B cell (primary cell): ENCODE measurements around the gene CCL19.

Experiments used
- EZH2 ChIP-seq: IDR thresholded peaks from 2 replicates; pipeline ENCODE4 v1.6.1; 2012; ENCODE audit warnings: borderline replicate concordance, low read depth, mild to moderate bottlenecking, moderate library complexity, low read length; ENCODE audit not compliant: insufficient read depth, poor library complexity, severe bottlenecking
- TF ChIP-seq, protein P1 (sequence below): fragments of 200-600 bp; IDR thresholded peaks from one replicate; pipeline ENCODE4 v1.8.0; 2022; ENCODE audit warnings: antibody characterized with exemption, mild to moderate bottlenecking

DNA sequence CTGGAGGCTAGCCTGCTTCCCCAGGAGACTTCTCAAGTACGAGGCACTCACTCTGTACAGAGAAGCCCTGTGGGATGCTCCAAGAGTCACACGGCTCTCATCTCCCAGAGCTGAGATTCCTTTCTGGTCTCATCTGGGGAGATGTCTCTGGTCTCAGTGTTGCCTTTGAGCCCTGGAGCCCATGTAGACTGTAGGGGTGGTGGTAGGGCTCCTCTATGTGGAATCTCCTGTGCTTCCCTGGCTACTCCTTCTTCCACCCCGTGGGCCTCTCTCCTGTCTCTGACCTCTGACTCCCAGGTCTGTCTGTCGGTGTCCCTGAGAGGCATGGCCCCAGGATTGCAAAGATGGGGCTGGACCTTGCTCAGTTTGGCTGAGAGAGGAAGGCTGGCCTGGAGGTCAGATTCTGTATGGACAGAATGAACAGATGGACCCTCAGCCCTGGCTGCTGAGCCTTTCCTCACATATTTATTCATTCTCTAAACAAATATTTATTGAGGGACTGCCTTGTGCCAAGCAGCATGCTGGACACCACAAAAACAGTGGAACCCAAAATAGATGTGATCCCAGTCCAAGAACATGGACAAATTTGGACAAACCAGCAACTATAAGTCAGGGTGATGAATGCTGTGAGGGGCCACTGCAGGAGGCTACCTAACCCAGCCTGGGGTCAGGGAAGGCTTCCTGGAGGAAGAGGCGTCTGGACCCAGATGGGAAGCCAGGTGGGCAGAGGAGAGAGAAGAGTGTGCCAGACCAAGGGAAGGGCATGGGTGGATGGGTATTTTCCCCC, 2.6 kb downstream of the CCL19 start:
- TF ChIP-seq EZH2 = no peak
- TF ChIP-seq, protein P1, sequence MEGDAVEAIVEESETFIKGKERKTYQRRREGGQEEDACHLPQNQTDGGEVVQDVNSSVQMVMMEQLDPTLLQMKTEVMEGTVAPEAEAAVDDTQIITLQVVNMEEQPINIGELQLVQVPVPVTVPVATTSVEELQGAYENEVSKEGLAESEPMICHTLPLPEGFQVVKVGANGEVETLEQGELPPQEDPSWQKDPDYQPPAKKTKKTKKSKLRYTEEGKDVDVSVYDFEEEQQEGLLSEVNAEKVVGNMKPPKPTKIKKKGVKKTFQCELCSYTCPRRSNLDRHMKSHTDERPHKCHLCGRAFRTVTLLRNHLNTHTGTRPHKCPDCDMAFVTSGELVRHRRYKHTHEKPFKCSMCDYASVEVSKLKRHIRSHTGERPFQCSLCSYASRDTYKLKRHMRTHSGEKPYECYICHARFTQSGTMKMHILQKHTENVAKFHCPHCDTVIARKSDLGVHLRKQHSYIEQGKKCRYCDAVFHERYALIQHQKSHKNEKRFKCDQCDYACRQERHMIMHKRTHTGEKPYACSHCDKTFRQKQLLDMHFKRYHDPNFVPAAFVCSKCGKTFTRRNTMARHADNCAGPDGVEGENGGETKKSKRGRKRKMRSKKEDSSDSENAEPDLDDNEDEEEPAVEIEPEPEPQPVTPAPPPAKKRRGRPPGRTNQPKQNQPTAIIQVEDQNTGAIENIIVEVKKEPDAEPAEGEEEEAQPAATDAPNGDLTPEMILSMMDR = no peak
